KMS-11 (cell line): ENCODE results near the gene DSCAML1.

ENCODE experiments used
- H2AFZ ChIP-seq: fragments of 200-600 bp; sonication (generic); 2 replicates; pipeline ENCODE4 v1.6.1; 2016; ENCODE audit warnings: antibody characterized with exemption, mixed run types, low read depth
- H3K27ac ChIP-seq: fragments of 200-600 bp; sonication (generic); 2 replicates; pipeline ENCODE4 v1.6.1; 2016; ENCODE audit warnings: mild to moderate bottlenecking, mixed run types
- H3K27me3 ChIP-seq: fragments of 200-600 bp; sonication (generic); 2 replicates; pipeline ENCODE4 v1.6.1; 2017; ENCODE audit warnings: mild to moderate bottlenecking, low read depth, mixed run types, moderate library complexity; ENCODE audit not compliant: insufficient read depth
- H3K36me3 ChIP-seq: fragments of 200-600 bp; sonication (generic); 2 replicates; pipeline ENCODE4 v1.6.1; 2017; ENCODE audit warnings: mild to moderate bottlenecking, mixed run types; ENCODE audit not compliant: insufficient read depth
- H3K4me1 ChIP-seq: fragments of 200-600 bp; sonication (generic); 2 replicates; pipeline ENCODE4 v1.6.1; 2016; ENCODE audit warnings: mild to moderate bottlenecking, low read depth, mixed run types; ENCODE audit not compliant: poor library complexity, severe bottlenecking
- H3K4me2 ChIP-seq: fragments of 200-600 bp; sonication (generic); 2 replicates; pipeline ENCODE4 v1.7.0; 2016; ENCODE audit warnings: mild to moderate bottlenecking, mixed run types
- H3K4me3 ChIP-seq: fragments of 200-600 bp; sonication (generic); IDR thresholded peaks from 2 replicates; pipeline ENCODE4 v1.6.1; 2017; ENCODE audit warnings: low read depth, low read length, mixed read lengths; ENCODE audit not compliant: insufficient read depth
- H3K79me2 ChIP-seq: fragments of 200-600 bp; sonication (generic); 2 replicates; pipeline ENCODE4 v1.6.1; 2016; ENCODE audit warnings: low read depth, mixed run types; ENCODE audit not compliant: insufficient read depth
- H3K9ac ChIP-seq: fragments of 200-600 bp; sonication (generic); 2 replicates; pipeline ENCODE4 v1.6.1; 2016; ENCODE audit warnings: mild to moderate bottlenecking, mixed run types
- H4K20me1 ChIP-seq: fragments of 200-600 bp; sonication (generic); 2 replicates; pipeline ENCODE4 v1.6.1; 2016; ENCODE audit warnings: mild to moderate bottlenecking, mixed run types; ENCODE audit not compliant: insufficient read depth
- TF ChIP-seq, protein P1 (sequence below): fragments of 200-600 bp; sonication (generic); conservative IDR thresholded peaks from 2 replicates; pipeline ENCODE4 v1.6.1; 2017; ENCODE audit warnings: low read depth, mild to moderate bottlenecking, antibody characterized with exemption, low read length, moderate library complexity, mixed read lengths

The DSCAML1 gene

GRCh38 chr11:117720061-117720511 lies 76.9 kb downstream of the DSCAML1 start:
- no peak overlapping the region for H3K4me3 ChIP-seq
- H2AFZ ChIP-seq = no peak overlapping the region
- H3K9ac ChIP-seq = no peak overlapping the region
- H3K27me3 ChIP-seq = no peaks in the 10 kb centered on the region
- no peak overlapping the region for H3K4me2 ChIP-seq
- H3K36me3 ChIP-seq = no peaks in the 10 kb centered on the region
- TF ChIP-seq, protein P1, sequence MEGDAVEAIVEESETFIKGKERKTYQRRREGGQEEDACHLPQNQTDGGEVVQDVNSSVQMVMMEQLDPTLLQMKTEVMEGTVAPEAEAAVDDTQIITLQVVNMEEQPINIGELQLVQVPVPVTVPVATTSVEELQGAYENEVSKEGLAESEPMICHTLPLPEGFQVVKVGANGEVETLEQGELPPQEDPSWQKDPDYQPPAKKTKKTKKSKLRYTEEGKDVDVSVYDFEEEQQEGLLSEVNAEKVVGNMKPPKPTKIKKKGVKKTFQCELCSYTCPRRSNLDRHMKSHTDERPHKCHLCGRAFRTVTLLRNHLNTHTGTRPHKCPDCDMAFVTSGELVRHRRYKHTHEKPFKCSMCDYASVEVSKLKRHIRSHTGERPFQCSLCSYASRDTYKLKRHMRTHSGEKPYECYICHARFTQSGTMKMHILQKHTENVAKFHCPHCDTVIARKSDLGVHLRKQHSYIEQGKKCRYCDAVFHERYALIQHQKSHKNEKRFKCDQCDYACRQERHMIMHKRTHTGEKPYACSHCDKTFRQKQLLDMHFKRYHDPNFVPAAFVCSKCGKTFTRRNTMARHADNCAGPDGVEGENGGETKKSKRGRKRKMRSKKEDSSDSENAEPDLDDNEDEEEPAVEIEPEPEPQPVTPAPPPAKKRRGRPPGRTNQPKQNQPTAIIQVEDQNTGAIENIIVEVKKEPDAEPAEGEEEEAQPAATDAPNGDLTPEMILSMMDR = no peak
- no peaks in the 10 kb centered on the region for H3K79me2 ChIP-seq
- peaks cover 62% of the 10 kb centered on the region for H3K4me1 ChIP-seq
- H4K20me1 ChIP-seq = no peaks in the 10 kb centered on the region
- H3K27ac ChIP-seq = no peak overlapping the region

GRCh38 chr11:117719480-117719879 lies 77.5 kb downstream of the DSCAML1 start:
- peaks cover 68% of the 10 kb centered on the region for H3K4me1 ChIP-seq
- TF ChIP-seq, protein P1 = no peak
- no peak overlapping the region for H3K4me2 ChIP-seq
- H3K27me3 ChIP-seq = no peaks in the 10 kb centered on the region
- no peak overlapping the region for H3K27ac ChIP-seq
- no peak overlapping the region for H2AFZ ChIP-seq
- no peaks in the 10 kb centered on the region for H3K79me2 ChIP-seq
- H3K4me3 ChIP-seq = no peak overlapping the region
- no peaks in the 10 kb centered on the region for H3K36me3 ChIP-seq
- no peak overlapping the region for H3K9ac ChIP-seq
- H4K20me1 ChIP-seq = no peaks in the 10 kb centered on the region

- TF ChIP-seq, protein P1 = no peak
- H3K9ac ChIP-seq = no peak overlapping the region
- H3K36me3 ChIP-seq = no peaks in the 10 kb centered on the region
- no peaks in the 10 kb centered on the region for H3K79me2 ChIP-seq
- peaks cover 78% of the 10 kb centered on the region for H3K4me1 ChIP-seq
- H2AFZ ChIP-seq = no peak overlapping the region
- H3K27me3 ChIP-seq = no peaks in the 10 kb centered on the region
- no peak overlapping the region for H3K4me3 ChIP-seq
- H3K27ac ChIP-seq = no peak overlapping the region
- no peak overlapping the region for H3K4me2 ChIP-seq
- H4K20me1 ChIP-seq = no peaks in the 10 kb centered on the region
Observed at GRCh38 chr11:117717485-117718314, 79.3 kb downstream of the DSCAML1 start.

DNA sequence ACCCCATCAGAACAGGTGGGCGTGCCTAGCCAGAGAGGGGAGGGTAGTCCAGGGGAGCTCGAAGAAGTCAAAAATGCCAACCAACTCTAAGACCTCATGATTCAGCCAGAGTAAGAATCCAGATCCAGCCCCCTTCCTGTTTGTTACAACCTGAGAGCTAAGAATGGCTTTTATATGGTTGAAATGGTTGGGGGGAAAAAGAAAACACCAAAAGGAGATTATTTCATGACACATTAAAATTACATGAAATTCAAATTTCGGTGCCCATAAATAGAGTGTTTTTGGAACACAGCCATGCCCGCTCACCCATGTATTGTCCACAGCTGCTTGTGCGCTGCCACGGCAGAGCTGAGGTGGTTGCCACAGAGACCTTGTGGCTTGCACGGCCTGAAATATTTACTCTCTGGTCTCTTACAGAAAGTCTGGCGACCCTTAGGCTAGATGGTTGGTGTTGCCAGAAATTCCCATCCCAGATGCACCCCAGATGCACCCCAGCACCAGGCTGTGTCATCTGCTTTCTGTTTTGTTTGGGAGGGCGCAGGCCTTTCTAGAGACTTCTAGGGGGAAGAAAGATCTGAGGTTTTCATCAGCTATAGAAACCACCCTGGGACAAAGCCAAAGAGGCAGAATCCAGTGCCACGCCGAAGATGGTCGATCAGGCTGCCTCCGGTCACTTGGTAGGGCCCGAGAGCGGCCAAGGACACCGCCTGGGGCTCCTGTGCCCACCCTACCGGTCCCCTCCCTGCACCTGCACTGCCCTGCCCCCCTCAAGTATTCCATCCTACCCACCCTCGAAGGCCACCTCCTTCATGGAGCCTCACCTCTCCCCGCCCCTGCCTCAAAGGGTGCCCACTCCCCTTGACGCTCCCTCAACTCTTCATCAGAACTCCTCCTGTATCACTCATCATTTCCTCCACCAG lies 80.2 kb downstream of the DSCAML1 start:
- Histone ChIP-seq H3K4me2 (peak overlapping the region; percentile 15; the same call in 1 of the 2 replicates), H2AFZ (no peak overlapping the region), H3K36me3 (no peaks in the 10 kb centered on the region), H3K27me3 (no peaks in the 10 kb centered on the region), H3K4me1 (peaks cover 78% of the 10 kb centered on the region), H4K20me1 (no peaks in the 10 kb centered on the region), H3K4me3 (no peak overlapping the region), H3K9ac (no peak overlapping the region), H3K79me2 (no peaks in the 10 kb centered on the region), H3K27ac (no peak overlapping the region; the same call in 1 of the 2 replicates)
- TF ChIP-seq, protein P1 = no peak
